ENCODE data around the gene LINGO3. TPM values are rescaled to one million over a fixed set of nuclear protein-coding genes. Genes with fewer than 3 reads are reported as not detected.
A peak's percentile ranks its signal among the peaks of the same experiment; 100 is the strongest.

The LINGO3 gene
- total and polyA plus RNA-seq, 2 donors (not counting 1 experiment from before 2014, with no cell fraction given), result 1.1 to 3.9 TPM

DNA sequence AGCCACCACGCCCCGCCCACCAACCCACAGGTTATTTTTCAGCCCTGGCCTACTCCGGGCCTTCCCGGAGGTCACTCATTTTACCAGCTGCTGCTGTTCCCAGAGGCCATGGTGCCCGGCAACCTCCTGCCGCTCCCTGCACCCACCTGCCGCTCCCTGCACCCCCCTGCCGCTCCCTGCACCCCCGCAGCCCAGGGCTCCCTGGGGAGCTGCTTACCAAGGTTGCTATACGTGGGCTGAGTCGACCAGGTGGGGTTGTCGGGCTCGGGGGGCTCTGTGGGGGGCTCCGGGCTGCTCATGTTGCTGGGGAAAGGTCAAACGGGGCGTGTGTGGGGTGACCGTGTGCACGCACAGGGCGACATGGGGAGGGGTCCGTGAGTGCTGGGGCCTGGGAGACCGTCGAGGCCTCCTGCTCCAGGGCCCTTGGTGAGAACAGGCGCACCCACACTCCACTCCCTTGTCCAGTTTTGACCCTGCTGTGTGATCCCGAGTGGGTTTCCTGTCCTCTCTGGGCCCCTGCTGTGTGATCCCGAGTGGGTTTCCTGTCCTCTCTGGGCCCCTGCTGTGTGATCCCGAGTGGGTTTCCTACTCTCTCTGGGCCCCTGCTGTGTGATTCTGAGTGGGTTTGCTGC lies 27.2 kb downstream of the LINGO3 start:
- Mint-ChIP-seq H3K27ac (no peak overlapping the region), H3K4me1 (peaks cover 28% of the 10 kb centered on the region), H3K27me3 (no peaks in the 10 kb centered on the region), H3K4me3 (no peak overlapping the region), H3K9me3 (ENCODE audit: insufficient read depth) (no peaks in the 10 kb centered on the region)
- 82% methylated on average over 19 of the region's 26 CpGs for WGBS (ENCODE audit: insufficient coverage)
- H4K20me1 ChIP-seq (ENCODE audit: control insufficient read depth, insufficient read depth, low read length, poor library complexity, severe bottlenecking), result peaks cover 11% of the 10 kb centered on the region
- no peak overlapping the region for H2AFZ ChIP-seq (ENCODE audit: insufficient read depth, low read depth, low read length, poor library complexity, severe bottlenecking)
- H3K4me1 ChIP-seq (ENCODE audit: control insufficient read depth in 2 of 2, insufficient read depth in 2 of 2, low read length in 2 of 2), result peaks cover 16 to 35% of the 10 kb centered on the region in 2 donors
- peak overlapping the region; percentile 33 for H3K4me2 ChIP-seq (replicated peaks; ENCODE audit: low read depth, low read length, poor library complexity, severe bottlenecking)
- ChIA-PET POLR2A (interaction anchor here (0.6 to 8.9 kb wide), 3 partner anchors 8 to 17 kb away, joined by 4 to 65 read pairs (median 4); no protein-coding TSS in a partner anchor), CTCF (interaction anchor here (1.2 to 5.0 kb wide), 3 partner anchors 8 to 113 kb away, joined by 4 to 30 read pairs (median 5); no protein-coding TSS in a partner anchor)
- no peaks in the 10 kb centered on the region for H3K36me3 ChIP-seq (replicated peaks in 1 of 2; ENCODE audit: control extremely low read depth in 1 of 2, control insufficient read depth in 1 of 2, extremely low read depth in 1 of 2, insufficient read depth in 2 of 2, low read length in 1 of 2)
- no peak overlapping the region for H3K27ac ChIP-seq (ENCODE audit: low read length in 2 of 2)
- H3K4me3 ChIP-seq (ENCODE audit: control extremely low read depth in 1 of 5, extremely low read depth in 1 of 5, insufficient read depth in 1 of 5, low read depth in 2 of 5, low read length in 4 of 5), result no peak overlapping the region
- H3K9ac ChIP-seq (ENCODE audit: low read length), result no peak overlapping the region
- TF ChIP-seq EZH2 (IDR thresholded peaks at IDR 0.05; ENCODE audit: borderline replicate concordance, insufficient read depth, low read depth, low read length, poor library complexity, severe bottlenecking), result no peak
- TF ChIP-seq, protein P1, sequence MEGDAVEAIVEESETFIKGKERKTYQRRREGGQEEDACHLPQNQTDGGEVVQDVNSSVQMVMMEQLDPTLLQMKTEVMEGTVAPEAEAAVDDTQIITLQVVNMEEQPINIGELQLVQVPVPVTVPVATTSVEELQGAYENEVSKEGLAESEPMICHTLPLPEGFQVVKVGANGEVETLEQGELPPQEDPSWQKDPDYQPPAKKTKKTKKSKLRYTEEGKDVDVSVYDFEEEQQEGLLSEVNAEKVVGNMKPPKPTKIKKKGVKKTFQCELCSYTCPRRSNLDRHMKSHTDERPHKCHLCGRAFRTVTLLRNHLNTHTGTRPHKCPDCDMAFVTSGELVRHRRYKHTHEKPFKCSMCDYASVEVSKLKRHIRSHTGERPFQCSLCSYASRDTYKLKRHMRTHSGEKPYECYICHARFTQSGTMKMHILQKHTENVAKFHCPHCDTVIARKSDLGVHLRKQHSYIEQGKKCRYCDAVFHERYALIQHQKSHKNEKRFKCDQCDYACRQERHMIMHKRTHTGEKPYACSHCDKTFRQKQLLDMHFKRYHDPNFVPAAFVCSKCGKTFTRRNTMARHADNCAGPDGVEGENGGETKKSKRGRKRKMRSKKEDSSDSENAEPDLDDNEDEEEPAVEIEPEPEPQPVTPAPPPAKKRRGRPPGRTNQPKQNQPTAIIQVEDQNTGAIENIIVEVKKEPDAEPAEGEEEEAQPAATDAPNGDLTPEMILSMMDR (IDR thresholded peaks at IDR 0.05), result no peak
- no peaks in the 10 kb centered on the region for H3K9me3 ChIP-seq (ENCODE audit: control extremely low read depth in 1 of 3, control insufficient read depth in 2 of 3, insufficient read depth in 1 of 3, low read length in 2 of 3)
- DNase-seq (no peak), ATAC-seq (ENCODE audit: low read depth) (no peak)
- intact Hi-C loops (cut with micrococcal nuclease), result no loop called here
- H3K79me2 ChIP-seq (ENCODE audit: control insufficient read depth, insufficient read depth, low read length), result peaks cover 41% of the 10 kb centered on the region
- H3K27me3 ChIP-seq (replicated peaks in 1 of 4; ENCODE audit: control extremely low read depth in 1 of 4, control insufficient read depth in 3 of 4, insufficient read depth in 4 of 4, low read length in 3 of 4), result no peaks in the 10 kb centered on the region
